OCI-LY7 (cell line): ENCODE measurements around the gene ZNF462. TPM values are rescaled to one million over a fixed set of nuclear protein-coding genes. Genes with fewer than 3 reads are reported as not detected.

ENCODE experiments used
- BruUV-seq: library from RNA; stranded (reverse); fragments of 400-500 nt; replicated peaks from 2 replicates; lab custom pipeline; 2021; lab: Mats Ljungman, UMichigan
- CTCF ChIA-PET: fragments of 300-600 bp; sonication (Branson Sonifier 250); formaldehyde crosslinking; loops from one replicate; lab custom pipeline; 2022; ENCODE audit warnings: antibody characterized with exemption; ENCODE audit not compliant: unreplicated experiment; lab: Charles Lee
- POLR2A ChIA-PET: fragments of 300-600 bp; sonication (Branson Sonifier 250); formaldehyde crosslinking; loops from one replicate; lab custom pipeline; 2022; ENCODE audit warnings: antibody characterized with exemption; lab: Charles Lee
- DNase-seq: peaks from one replicate; pipeline ENCODE4 v3.0.0-alpha.2; 2015; ENCODE audit warnings: low spot score
- H2AFZ ChIP-seq: fragments of 200-600 bp; sonication (generic), shearing (Covaris generic); 2 replicates; pipeline ENCODE4 v1.6.1; 2014; ENCODE audit warnings: mild to moderate bottlenecking, antibody characterized with exemption, low read length, moderate library complexity
- H3K27ac ChIP-seq: fragments of 200-600 bp; sonication (generic); 2 replicates; pipeline ENCODE4 v1.5.1; 2014; ENCODE audit warnings: mixed run types, low read depth, mild to moderate bottlenecking, moderate library complexity, low read length, inconsistent platforms; ENCODE audit not compliant: poor library complexity, severe bottlenecking
- H3K36me3 ChIP-seq: fragments of 200-600 bp; sonication (generic); 2 replicates; pipeline ENCODE4 v1.6.1; 2014; ENCODE audit warnings: mild to moderate bottlenecking, antibody characterized with exemption, low read length, moderate library complexity, mixed read lengths; ENCODE audit not compliant: insufficient read depth
- H3K4me1 ChIP-seq: fragments of 200-600 bp; sonication (generic); 2 replicates; pipeline ENCODE4 v1.5.1; 2014; ENCODE audit warnings: mild to moderate bottlenecking, low read length; ENCODE audit not compliant: insufficient read depth, poor library complexity, severe bottlenecking
- H3K4me2 ChIP-seq: fragments of 200-600 bp; sonication (generic); 2 replicates; pipeline ENCODE4 v1.6.1; 2014; ENCODE audit warnings: mild to moderate bottlenecking, low read length
- H3K4me3 ChIP-seq: fragments of 200-600 bp; sonication (generic); 2 replicates; pipeline ENCODE4 v1.5.1; 2014; ENCODE audit warnings: mild to moderate bottlenecking, low read depth, low read length; ENCODE audit not compliant: poor library complexity, severe bottlenecking
- H3K79me2 ChIP-seq: fragments of 200-600 bp; sonication (generic); 2 replicates; pipeline ENCODE4 v1.6.1; 2016; ENCODE audit warnings: low read depth, mild to moderate bottlenecking, low read length, moderate library complexity, mixed read lengths; ENCODE audit not compliant: insufficient read depth
- H3K9me2 ChIP-seq: fragments of 200-600 bp; sonication (generic); 2 replicates; pipeline ENCODE4 v1.6.1; 2016; ENCODE audit warnings: mild to moderate bottlenecking, low read length, mixed read lengths; ENCODE audit not compliant: insufficient read depth
- H3K9me3 ChIP-seq: fragments of 200-600 bp; sonication (generic); 2 replicates; pipeline ENCODE4 v1.6.1; 2014; ENCODE audit warnings: mild to moderate bottlenecking, mixed run types, low read length, mixed read lengths
- H4K20me1 ChIP-seq: fragments of 200-600 bp; sonication (generic); 2 replicates; pipeline ENCODE4 v1.6.1; 2014; ENCODE audit warnings: mild to moderate bottlenecking, antibody characterized with exemption, low read length, moderate library complexity, mixed read lengths; ENCODE audit not compliant: insufficient read depth
- CTCF ChIP-seq: fragments of 200-600 bp; sonication (generic); conservative IDR thresholded peaks from 2 replicates; pipeline ENCODE4 v1.5.1; 2014; ENCODE audit warnings: mild to moderate bottlenecking, antibody characterized with exemption, low read length, moderate library complexity, mixed read lengths
- EZH2phosphoT487 ChIP-seq: fragments of 200-600 bp; sonication (generic); IDR thresholded peaks from 2 replicates; pipeline ENCODE4 v1.6.1; 2018; ENCODE audit warnings: low read depth, borderline replicate concordance, mild to moderate bottlenecking, mixed run types, antibody characterized with exemption, low read length, moderate library complexity, mixed read lengths
- intact Hi-C: fragments of 100-400 bp; cut with micrococcal nuclease; formaldehyde crosslinking; loops from one replicate; pipeline ENCODE4 v1.10.0; 2022; ENCODE audit not compliant: unreplicated experiment
- total RNA-seq, 2 experiments: library from RNA; depleted of rRNA in 1 of 2; stranded (reverse); fragments of >200 nt in 1 of 2; shearing (Covaris generic) in 1 of 2; gene quantifications; 2 replicates each; pipeline ENCODE4 v1.2.3, GENCODE V29; 2014 to 2022

ZNF462 gene
- total RNA-seq, 2 experiments from 2014 or later: 0.88 to 1.1 TPM

- Histone ChIP-seq H3K27ac (no peak overlapping the region), H2AFZ (no peak overlapping the region; the same call in 1 of the 2 replicates), H3K36me3 (no peaks in the 10 kb centered on the region), H3K4me2 (no peak overlapping the region), H3K79me2 (no peaks in the 10 kb centered on the region), H3K9me3 (no peaks in the 10 kb centered on the region), H3K4me1 (no peaks in the 10 kb centered on the region), H4K20me1 (no peaks in the 10 kb centered on the region), H3K4me3 (no peak overlapping the region), H3K9me2 (no peaks in the 10 kb centered on the region)
- TF ChIP-seq EZH2phosphoT487 (no peak), CTCF (no peak)
- ChIA-PET POLR2A (interaction anchor here (0.6 to 2.0 kb wide), 3 partner anchors 8 to 339 kb away, joined by 3 to 7 read pairs (median 3); no protein-coding TSS in a partner anchor), CTCF (no interaction called here)
- intact Hi-C loops: no loop called here
- no peak for DNase-seq
- no TSS peak for BruUV-seq
These were observed 57.8 kb downstream of the ZNF462 start for GRCh38 chr9:106920701-106921283.

- no peaks in the 10 kb centered on the region for H3K9me2 ChIP-seq
- no peak overlapping the region for H3K4me2 ChIP-seq
- BruUV-seq: no TSS peak
- no peaks in the 10 kb centered on the region for H4K20me1 ChIP-seq
- ChIA-PET CTCF (no interaction called here), POLR2A (interaction anchor here (2.0 kb wide), 1 partner anchor 10 kb away, joined by 7 read pairs; no protein-coding TSS in a partner anchor)
- H3K4me3 ChIP-seq: no peak overlapping the region
- TF ChIP-seq EZH2phosphoT487: no peak
- TF ChIP-seq CTCF: no peak
- no peaks in the 10 kb centered on the region for H3K4me1 ChIP-seq
- no peaks in the 10 kb centered on the region for H3K36me3 ChIP-seq
- H3K9me3 ChIP-seq: no peaks in the 10 kb centered on the region
- H2AFZ ChIP-seq: no peak overlapping the region; the same call in 1 of the 2 replicates
- intact Hi-C loops: no loop called here
- no peak overlapping the region for H3K27ac ChIP-seq
- no peak for DNase-seq
- no peaks in the 10 kb centered on the region for H3K79me2 ChIP-seq
These were observed 58.5 kb downstream of the ZNF462 start for GRCh38 chr9:106921341-106921899.

GRCh38 chr9:106922026-106922425 lies 59.1 kb downstream of the ZNF462 start:
- POLR2A ChIA-PET: interaction anchor here (1.5 to 2.0 kb wide), 2 partner anchors 9 to 11 kb away, joined by 3 to 7 read pairs; no protein-coding TSS in a partner anchor
- no peaks in the 10 kb centered on the region for H4K20me1 ChIP-seq
- H3K27ac ChIP-seq: no peak overlapping the region
- intact Hi-C loops: no loop called here
- no peaks in the 10 kb centered on the region for H3K9me3 ChIP-seq
- H2AFZ ChIP-seq: no peak overlapping the region
- TF ChIP-seq EZH2phosphoT487 (no peak), CTCF (no peak)
- DNase-seq: no peak
- no peaks in the 10 kb centered on the region for H3K4me1 ChIP-seq
- H3K4me2 ChIP-seq: no peak overlapping the region
- H3K4me3 ChIP-seq: no peak overlapping the region
- H3K9me2 ChIP-seq: no peaks in the 10 kb centered on the region
- H3K79me2 ChIP-seq: no peaks in the 10 kb centered on the region
- CTCF ChIA-PET: no interaction called here
- BruUV-seq: no TSS peak
- H3K36me3 ChIP-seq: no peaks in the 10 kb centered on the region
